Central memory CD8-positive, alpha-beta T cell (primary cell): ENCODE results near the gene CCDC149.

ENCODE experiments used
- ATAC-seq: fragments of 150-1000 bp; cut with Tn5 transposase; replicated peaks from 2 replicates; pipeline ENCODE4 v1.10.0; 2022; ENCODE audit warnings: mild to moderate bottlenecking, moderate FRiP score, moderate number of reproducible peaks; ENCODE audit not compliant: poor library complexity, severe bottlenecking; ENCODE audit errors: extremely low read depth
- DNase-seq, 2 donors: peaks; one replicate each; pipeline ENCODE4 v3.0.0; 2021; ENCODE audit warnings: low spot score in 2 of 2
- H3K27ac Mint-ChIP-seq: one replicate; pipeline ENCODE4 v1.8.0; 2022; ENCODE audit warnings: low read depth, mild to moderate bottlenecking, moderate library complexity, mixed read lengths
- H3K27me3 Mint-ChIP-seq: one replicate; pipeline ENCODE4 v1.8.0; 2022; ENCODE audit warnings: mixed read lengths
- H3K36me3 Mint-ChIP-seq: one replicate; pipeline ENCODE4 v1.8.0; 2022; ENCODE audit warnings: mild to moderate bottlenecking, moderate library complexity, mixed read lengths; ENCODE audit not compliant: insufficient read depth
- H3K4me1 Mint-ChIP-seq: one replicate; pipeline ENCODE4 v1.8.0; 2022; ENCODE audit warnings: mixed read lengths
- H3K4me3 Mint-ChIP-seq: one replicate; pipeline ENCODE4 v1.8.0; 2022; ENCODE audit warnings: mild to moderate bottlenecking, moderate library complexity, mixed read lengths
- H3K9me3 Mint-ChIP-seq: one replicate; pipeline ENCODE4 v1.8.0; 2022; ENCODE audit warnings: mixed read lengths

The CCDC149 gene

GRCh38 chr4:24845132-24845531, 67.7 kb downstream of the CCDC149 start:
- ATAC-seq (no peak), DNase-seq (no peak)
- H3K4me1 Mint-ChIP-seq, result no peaks in the 10 kb centered on the region
- H3K9me3 Mint-ChIP-seq, result no peaks in the 10 kb centered on the region
- no peak overlapping the region for H3K4me3 Mint-ChIP-seq
- no peak overlapping the region for H3K27ac Mint-ChIP-seq
- no peaks in the 10 kb centered on the region for H3K27me3 Mint-ChIP-seq
- no peaks in the 10 kb centered on the region for H3K36me3 Mint-ChIP-seq

- Mint-ChIP-seq H3K27me3 (no peaks in the 10 kb centered on the region), H3K4me3 (no peak overlapping the region), H3K27ac (no peak overlapping the region), H3K36me3 (no peaks in the 10 kb centered on the region), H3K4me1 (no peaks in the 10 kb centered on the region), H3K9me3 (no peaks in the 10 kb centered on the region)
- ATAC-seq (no peak), DNase-seq (no peak)
Observed at GRCh38 chr4:24843096-24843495, 69.7 kb downstream of the CCDC149 start.

- Mint-ChIP-seq H3K36me3 (no peaks in the 10 kb centered on the region), H3K4me3 (no peak overlapping the region), H3K9me3 (no peaks in the 10 kb centered on the region), H3K4me1 (no peaks in the 10 kb centered on the region), H3K27me3 (no peaks in the 10 kb centered on the region), H3K27ac (no peak overlapping the region)
- DNase-seq (no peak), ATAC-seq (no peak)
Observed at GRCh38 chr4:24842356-24842755, 70.5 kb downstream of the CCDC149 start.

- Mint-ChIP-seq H3K27me3 (no peaks in the 10 kb centered on the region), H3K27ac (no peak overlapping the region), H3K4me3 (no peak overlapping the region), H3K36me3 (no peaks in the 10 kb centered on the region), H3K9me3 (no peaks in the 10 kb centered on the region), H3K4me1 (no peaks in the 10 kb centered on the region)
- DNase-seq (no peak), ATAC-seq (no peak)
Observed at GRCh38 chr4:24840826-24841543, 71.9 kb downstream of the CCDC149 start.

GRCh38 chr4:24840362-24840761, 72.5 kb downstream of the CCDC149 start:
- no peaks in the 10 kb centered on the region for H3K9me3 Mint-ChIP-seq
- no peak overlapping the region for H3K27ac Mint-ChIP-seq
- no peaks in the 10 kb centered on the region for H3K36me3 Mint-ChIP-seq
- no peaks in the 10 kb centered on the region for H3K27me3 Mint-ChIP-seq
- no peak overlapping the region for H3K4me3 Mint-ChIP-seq
- DNase-seq (no peak), ATAC-seq (no peak)
- H3K4me1 Mint-ChIP-seq, result no peaks in the 10 kb centered on the region

- Mint-ChIP-seq H3K4me3 (no peak overlapping the region), H3K9me3 (no peaks in the 10 kb centered on the region), H3K36me3 (no peaks in the 10 kb centered on the region), H3K27me3 (no peaks in the 10 kb centered on the region), H3K4me1 (no peaks in the 10 kb centered on the region), H3K27ac (no peak overlapping the region)
- no peak for DNase-seq
- ATAC-seq, result no peak
Observed at GRCh38 chr4:24837781-24838180, 75.1 kb downstream of the CCDC149 start.

GRCh38 chr4:24837336-24837735, 75.5 kb downstream of the CCDC149 start:
- Mint-ChIP-seq H3K4me1 (no peaks in the 10 kb centered on the region), H3K4me3 (no peak overlapping the region), H3K9me3 (no peaks in the 10 kb centered on the region), H3K27me3 (no peaks in the 10 kb centered on the region), H3K36me3 (no peaks in the 10 kb centered on the region), H3K27ac (no peak overlapping the region)
- ATAC-seq (no peak), DNase-seq (no peak)

GRCh38 chr4:24836661-24837242, 76.1 kb downstream of the CCDC149 start:
- Mint-ChIP-seq H3K4me1 (no peaks in the 10 kb centered on the region), H3K27me3 (no peaks in the 10 kb centered on the region), H3K27ac (no peak overlapping the region), H3K9me3 (no peaks in the 10 kb centered on the region), H3K4me3 (no peak overlapping the region), H3K36me3 (no peaks in the 10 kb centered on the region)
- ATAC-seq, result no peak
- DNase-seq, result no peak

GRCh38 chr4:24835696-24836095, 77.1 kb downstream of the CCDC149 start:
- H3K27ac Mint-ChIP-seq, result no peak overlapping the region
- no peaks in the 10 kb centered on the region for H3K36me3 Mint-ChIP-seq
- no peaks in the 10 kb centered on the region for H3K4me1 Mint-ChIP-seq
- no peaks in the 10 kb centered on the region for H3K27me3 Mint-ChIP-seq
- no peaks in the 10 kb centered on the region for H3K9me3 Mint-ChIP-seq
- H3K4me3 Mint-ChIP-seq, result no peak overlapping the region
- ATAC-seq (no peak), DNase-seq (no peak)

GRCh38 chr4:24831637-24832036, 81.2 kb downstream of the CCDC149 start:
- ATAC-seq, result no peak
- H3K36me3 Mint-ChIP-seq, result no peaks in the 10 kb centered on the region
- peaks cover 11% of the 10 kb centered on the region for H3K27me3 Mint-ChIP-seq

GRCh38 chr4:24824720-24825119, 88.1 kb downstream of the CCDC149 start:
- H3K36me3 Mint-ChIP-seq, result no peaks in the 10 kb centered on the region
- H3K4me3 Mint-ChIP-seq, result no peak overlapping the region
- H3K27me3 Mint-ChIP-seq, result peaks cover 11% of the 10 kb centered on the region
- no peak for DNase-seq
- no peak overlapping the region for H3K27ac Mint-ChIP-seq
- H3K4me1 Mint-ChIP-seq, result no peaks in the 10 kb centered on the region
- H3K9me3 Mint-ChIP-seq, result peaks cover 12% of the 10 kb centered on the region
- no peak for ATAC-seq

More at GRCh38 chr4:24831637-24832036, 81.2 kb downstream of the CCDC149 start:
- H3K4me1 Mint-ChIP-seq, result no peaks in the 10 kb centered on the region
- no peak for DNase-seq
- no peak overlapping the region for H3K4me3 Mint-ChIP-seq
- peaks cover 6% of the 10 kb centered on the region for H3K9me3 Mint-ChIP-seq
- no peak overlapping the region for H3K27ac Mint-ChIP-seq

- no peaks in the 10 kb centered on the region for H3K4me1 Mint-ChIP-seq
- no peak for ATAC-seq
- DNase-seq, result no peak
- H3K27ac Mint-ChIP-seq, result no peak overlapping the region
- no peaks in the 10 kb centered on the region for H3K36me3 Mint-ChIP-seq
- no peak overlapping the region for H3K4me3 Mint-ChIP-seq
- H3K27me3 Mint-ChIP-seq, result no peaks in the 10 kb centered on the region
- H3K9me3 Mint-ChIP-seq, result peaks cover 8% of the 10 kb centered on the region
Observed at GRCh38 chr4:24820541-24820940, 92.3 kb downstream of the CCDC149 start.

GRCh38 chr4:24816797-24817196, 96.0 kb downstream of the CCDC149 start:
- Mint-ChIP-seq H3K36me3 (no peaks in the 10 kb centered on the region), H3K9me3 (peaks cover 18% of the 10 kb centered on the region), H3K4me1 (no peaks in the 10 kb centered on the region), H3K27me3 (no peaks in the 10 kb centered on the region), H3K4me3 (no peak overlapping the region), H3K27ac (no peak overlapping the region)
- DNase-seq (no peak), ATAC-seq (no peak)
